AG04449 (cell line): ENCODE measurements around the gene SLC8A2.

Experiments used
- CTCF ChIA-PET: fragments of 350-600 bp; formaldehyde crosslinking; extraction: SDS; loops from one replicate; lab custom pipeline; 2021; ENCODE audit warnings: antibody characterized with exemption; lab: Yijun Ruan, JAX
- POLR2A ChIA-PET: fragments of 400-600, 350-600 bp; formaldehyde crosslinking; extraction: SDS; loops from one replicate; lab custom pipeline; 2020; ENCODE audit warnings: antibody characterized with exemption, inconsistent platforms; lab: Yijun Ruan, JAX
- DNase-seq: peaks from one replicate; pipeline ENCODE4 v3.0.0-alpha.2; 2010; ENCODE audit warnings: low read depth, low spot score
- H3K4me3 ChIP-seq: 2 replicates; pipeline ENCODE4 v1.5.1; 2011; ENCODE audit warnings: low read depth, mild to moderate bottlenecking, control low read depth, low read length
- CTCF ChIP-seq: IDR thresholded peaks from one replicate; pipeline ENCODE4 v1.5.1; 2011; ENCODE audit warnings: mild to moderate bottlenecking, moderate library complexity, low read length, control low read depth, inconsistent platforms; ENCODE audit not compliant: insufficient read depth; ENCODE audit errors: missing control alignments

Gene SLC8A2

GRCh38 chr19:47381653-47382279, 89.9 kb downstream of the SLC8A2 start:
- POLR2A ChIA-PET = no interaction called here
- no peak for DNase-seq
- no peak overlapping the region for H3K4me3 ChIP-seq
- CTCF ChIA-PET = interaction anchor here (1.1 to 1.4 kb wide), 2 partner anchors 10 to 86 kb away, joined by 4 to 8 read pairs; no protein-coding TSS in a partner anchor
- no peak for TF ChIP-seq CTCF

- TF ChIP-seq CTCF = no peak
- CTCF ChIA-PET = interaction anchor here (1.1 to 2.0 kb wide), 3 partner anchors 10 to 85 kb away, joined by 4 to 12 read pairs (median 8); no protein-coding TSS in a partner anchor
- DNase-seq = no peak
- H3K4me3 ChIP-seq = no peak overlapping the region
- POLR2A ChIA-PET = no interaction called here
Measured at GRCh38 chr19:47381121-47381520, 90.6 kb downstream of the SLC8A2 start.

DNA sequence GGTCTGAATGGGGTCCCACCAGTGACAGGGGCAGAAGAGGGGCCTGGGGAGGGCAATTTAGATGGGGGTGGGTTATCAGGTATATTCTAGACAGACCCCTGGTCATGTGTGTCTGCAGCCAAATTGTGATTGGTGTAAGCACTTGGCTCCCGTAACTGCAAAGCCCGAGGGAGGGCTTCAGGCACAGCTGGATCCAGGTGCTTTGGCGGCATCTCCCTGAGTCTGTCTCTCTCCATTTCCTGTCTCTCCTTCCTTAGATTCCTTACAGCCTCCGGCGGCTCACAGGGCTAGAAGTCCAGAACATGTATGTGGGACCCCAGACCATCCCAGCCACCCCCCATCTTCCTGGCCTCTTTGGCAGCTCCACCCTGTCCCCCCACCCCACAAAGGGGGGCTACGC, 91.1 kb downstream of the SLC8A2 start:
- POLR2A ChIA-PET = no interaction called here

GRCh38 chr19:47379381-47379938, 92.2 kb downstream of the SLC8A2 start:
- TF ChIP-seq CTCF = no peak
- no peak overlapping the region for H3K4me3 ChIP-seq
- DNase-seq = no peak
- ChIA-PET POLR2A (no interaction called here), CTCF (interaction anchor here (2.0 kb wide), 1 partner anchor 12 kb away, joined by 12 read pairs; no protein-coding TSS in a partner anchor)

More for the DNA sequence above, 91.1 kb downstream of the SLC8A2 start:
- TF ChIP-seq CTCF = no peak
- CTCF ChIA-PET = interaction anchor here (2.0 kb wide), 1 partner anchor 11 kb away, joined by 12 read pairs; no protein-coding TSS in a partner anchor
- H3K4me3 ChIP-seq = no peak overlapping the region
- DNase-seq = no peak

- POLR2A ChIA-PET = no interaction called here
- no peak for TF ChIP-seq CTCF
Measured at GRCh38 chr19:47378246-47378645, 93.4 kb downstream of the SLC8A2 start.

More at GRCh38 chr19:47378246-47378645, 93.4 kb downstream of the SLC8A2 start:
- no peak overlapping the region for H3K4me3 ChIP-seq
- CTCF ChIA-PET = interaction anchor here (1.0 to 3.8 kb wide), 3 partner anchors 13 to 32 kb away, joined by 4 to 29 read pairs (median 5); partner anchors contain the start of gene DHX34
- DNase-seq = no peak
